H1 (cell line): ENCODE measurements around the gene S100PBP. TPM values are rescaled to one million over a fixed set of nuclear protein-coding genes. Genes with fewer than 3 reads are reported as not detected.

ENCODE experiments used
- CTCF ChIA-PET: fragments of 300-600 bp; sonication (Branson Sonifier 250); formaldehyde crosslinking; loops from one replicate; lab custom pipeline; 2021; ENCODE audit not compliant: partially characterized antibody; lab: Charles Lee
- POLR2A ChIA-PET: fragments of 300-600 bp; sonication (Branson Sonifier 250); formaldehyde crosslinking; loops from one replicate; lab custom pipeline; 2021; ENCODE audit warnings: inconsistent platforms; ENCODE audit not compliant: partially characterized antibody; lab: Charles Lee
- DNase-seq, 2 experiments: peaks; one replicate each; pipeline versions ENCODE4 v3.0.0 to v3.0.0-alpha.2; 2010 to 2022; ENCODE audit warnings: low spot score in 2 of 2, low read depth in 1 of 2, mixed read lengths in 1 of 2
- FAIRE-seq: peaks from 2 replicates; lab custom pipeline; 2011; peaks lifted over from hg19 to GRCh38; lab: Jason Lieb, UNC
- H2AFZ ChIP-seq: 2 replicates; pipeline ENCODE4 v1.8.1; 2012; ENCODE audit warnings: low read length, inconsistent platforms
- H2AK5ac ChIP-seq: 2 replicates; pipeline ENCODE4 v1.6.1; 2013; ENCODE audit warnings: low read depth, low read length
- H2BK120ac ChIP-seq: replicated peaks from 2 replicates; pipeline ENCODE3; 2013; ENCODE audit warnings: low read depth, low read length, inconsistent platforms
- H2BK12ac ChIP-seq: 2 replicates; pipeline ENCODE4 v1.6.1; 2013; ENCODE audit warnings: low read depth, low read length
- H2BK15ac ChIP-seq: 2 replicates; pipeline ENCODE4 v1.6.1; 2013; ENCODE audit warnings: low read length
- H2BK20ac ChIP-seq: 2 replicates; pipeline ENCODE4 v1.6.1; 2013; ENCODE audit warnings: low read length
- H2BK5ac ChIP-seq: 2 replicates; pipeline ENCODE4 v1.6.1; 2013; ENCODE audit warnings: low read depth, low read length
- H3K14ac ChIP-seq: 2 replicates; pipeline ENCODE4 v1.6.1; 2013; ENCODE audit warnings: inconsistent platforms; ENCODE audit not compliant: insufficient read length
- H3K18ac ChIP-seq: 2 replicates; pipeline ENCODE4 v1.6.1; 2013; ENCODE audit warnings: low read length; ENCODE audit errors: extremely low read depth
- H3K23ac ChIP-seq: 2 replicates; pipeline ENCODE4 v1.6.1; 2013; ENCODE audit warnings: inconsistent platforms; ENCODE audit not compliant: insufficient read length
- H3K23me2 ChIP-seq: 2 replicates; pipeline ENCODE4 v1.6.1; 2013; ENCODE audit warnings: low read depth, low read length
- H3K27ac ChIP-seq: 2 replicates; pipeline ENCODE4 v1.6.1; 2011; ENCODE audit warnings: low read depth, low read length, inconsistent platforms
- H3K27me3 ChIP-seq, 4 experiments: replicated peaks in 1 of 4; 1 replicate in 1 of 4; 2 replicates in 3 of 4; pipeline versions ENCODE4 v1.6.1 to v1.8.1; 2011 to 2013; ENCODE audit warnings: low read length in 3 of 4, mild to moderate bottlenecking in 3 of 4, inconsistent platforms in 2 of 4, mixed read lengths in 2 of 4, moderate library complexity in 1 of 4; ENCODE audit not compliant: control insufficient read depth in 3 of 4, insufficient read depth in 3 of 4; ENCODE audit errors: extremely low read depth in 1 of 4
- H3K36me3 ChIP-seq, 4 experiments: 2 replicates each; pipeline versions ENCODE4 v1.6.1 to v1.8.1; 2011 to 2013; ENCODE audit warnings: mild to moderate bottlenecking in 4 of 4, low read length in 3 of 4, moderate library complexity in 2 of 4, control low read depth in 1 of 4, inconsistent platforms in 1 of 4; ENCODE audit not compliant: insufficient read depth in 4 of 4, control insufficient read depth in 2 of 4
- H3K4ac ChIP-seq: replicated peaks from 2 replicates; pipeline ENCODE3; 2013; ENCODE audit warnings: low read length, low read depth, mixed read lengths, inconsistent platforms; ENCODE audit not compliant: insufficient read length
- H3K4me1 ChIP-seq, 4 experiments: replicated peaks in 1 of 4; 1 replicate in 1 of 4; 2 replicates in 3 of 4; pipeline versions ENCODE4 v1.6.1 to v1.8.1; 2011 to 2013; ENCODE audit warnings: low read length in 3 of 4, inconsistent platforms in 2 of 4, mixed read lengths in 1 of 4; ENCODE audit not compliant: insufficient read depth in 4 of 4, control insufficient read depth in 3 of 4
- H3K4me2 ChIP-seq, 2 experiments: 2 replicates each; pipeline versions ENCODE4 v1.6.1 to v1.8.1; 2011 to 2013; ENCODE audit warnings: low read depth in 2 of 2, low read length in 2 of 2, control low read depth in 1 of 2, inconsistent platforms in 1 of 2, mild to moderate bottlenecking in 1 of 2; ENCODE audit not compliant: insufficient read depth in 1 of 2
- H3K4me3 ChIP-seq, 4 experiments: fragments of 200-600, 300-600 bp in 1 of 4; sonication (generic), shearing (Covaris generic), sonication (Bioruptor Twin) in 1 of 4; 2 replicates each; pipeline versions ENCODE4 v1.5.1 to v1.8.1; 2011 to 2016; ENCODE audit warnings: low read length in 4 of 4, low read depth in 3 of 4, control low read depth in 2 of 4, inconsistent platforms in 2 of 4, mild to moderate bottlenecking in 2 of 4, mixed read lengths in 1 of 4, moderate library complexity in 1 of 4; ENCODE audit not compliant: insufficient read depth in 2 of 4; ENCODE audit errors: extremely low read depth in 1 of 4
- H3K56ac ChIP-seq: replicated peaks from 2 replicates; pipeline ENCODE3; 2013; ENCODE audit warnings: low read depth, mild to moderate bottlenecking, mixed read lengths, low read length, inconsistent platforms; ENCODE audit not compliant: insufficient read length
- H3K79me1 ChIP-seq: 2 replicates; pipeline ENCODE4 v1.6.1; 2013; ENCODE audit warnings: low read depth, low read length, control low read depth
- H3K79me2 ChIP-seq, 2 experiments: 2 replicates each; pipeline versions ENCODE4 v1.6.1 to v1.8.1; 2012 to 2013; ENCODE audit warnings: low read length in 2 of 2, mild to moderate bottlenecking in 2 of 2, inconsistent platforms in 1 of 2; ENCODE audit not compliant: insufficient read depth in 2 of 2, control insufficient read depth in 1 of 2
- H3K9ac ChIP-seq, 4 experiments: replicated peaks in 1 of 4; 1 replicate in 1 of 4; 2 replicates in 3 of 4; pipeline versions ENCODE4 v1.6.1 to v1.8.1; 2011 to 2013; ENCODE audit warnings: low read depth in 3 of 4, low read length in 3 of 4, control low read depth in 2 of 4, mild to moderate bottlenecking in 2 of 4, moderate library complexity in 2 of 4, inconsistent platforms in 1 of 4; ENCODE audit errors: extremely low read depth in 1 of 4
- H3K9me3 ChIP-seq, 2 experiments: 2 replicates each; pipeline versions ENCODE4 v1.6.1 to v1.8.1; 2012 to 2013; ENCODE audit warnings: mild to moderate bottlenecking in 2 of 2, moderate library complexity in 2 of 2, control low read depth in 1 of 2, inconsistent platforms in 1 of 2, low read depth in 1 of 2, low read length in 1 of 2, mixed read lengths in 1 of 2; ENCODE audit not compliant: insufficient read depth in 2 of 2
- H4K20me1 ChIP-seq, 2 experiments: replicated peaks in 1 of 2; 2 replicates each; pipeline versions ENCODE3 to v1.8.1; 2011 to 2013; ENCODE audit warnings: inconsistent platforms in 2 of 2, low read length in 2 of 2, mild to moderate bottlenecking in 1 of 2; ENCODE audit not compliant: insufficient read depth in 2 of 2, control insufficient read depth in 1 of 2
- H4K5ac ChIP-seq: 2 replicates; pipeline ENCODE4 v1.6.1; 2013; ENCODE audit warnings: low read length, low read depth, mixed read lengths, inconsistent platforms; ENCODE audit not compliant: insufficient read length
- H4K8ac ChIP-seq: 2 replicates; pipeline ENCODE4 v1.8.0; 2013; ENCODE audit warnings: mild to moderate bottlenecking, moderate library complexity, low read length, inconsistent platforms; ENCODE audit not compliant: insufficient read depth; ENCODE audit errors: extremely low read depth
- H4K91ac ChIP-seq: replicated peaks from 2 replicates; pipeline ENCODE3; 2013; ENCODE audit warnings: low read length, mixed read lengths, inconsistent platforms; ENCODE audit not compliant: insufficient read length
- BCL11A ChIP-seq, 2 experiments: IDR thresholded peaks; one replicate each; pipeline ENCODE4 v1.6.1; 2011; ENCODE audit warnings: low read depth in 2 of 2, low read length in 2 of 2, mild to moderate bottlenecking in 2 of 2
- CBX8 ChIP-seq: fragments of 300-800, 300-1000 bp; sonication (generic); IDR thresholded peaks from 2 replicates; pipeline ENCODE4 v1.7.1; 2016; ENCODE audit warnings: low read depth, low read length, borderline replicate concordance
- CREB1 ChIP-seq: IDR thresholded peaks from 2 replicates; pipeline ENCODE4 v1.6.1; 2012; ENCODE audit warnings: inconsistent platforms
- CTBP2 ChIP-seq: IDR thresholded peaks from 2 replicates; pipeline ENCODE4 v1.7.0; 2011; ENCODE audit warnings: borderline replicate concordance, mild to moderate bottlenecking, moderate library complexity, mixed read lengths, low read length; ENCODE audit not compliant: insufficient read depth, insufficient read length
- GABPA ChIP-seq: IDR thresholded peaks from 2 replicates; pipeline ENCODE4 v1.6.1; 2011; ENCODE audit warnings: mild to moderate bottlenecking, low read length, moderate library complexity, borderline replicate concordance; ENCODE audit not compliant: insufficient read depth
- KDM5A ChIP-seq: fragments of 200-600 bp; IDR thresholded peaks from 2 replicates; pipeline ENCODE4 v1.7.1; 2012; ENCODE audit warnings: mild to moderate bottlenecking, low read length, inconsistent platforms, mixed read lengths
- POLR2AphosphoS5 ChIP-seq: IDR thresholded peaks from 2 replicates; pipeline ENCODE4 v1.6.1; 2011; ENCODE audit warnings: low read depth, low read length
- POU5F1 ChIP-seq: IDR thresholded peaks from 2 replicates; pipeline ENCODE4 v1.6.1; 2011; ENCODE audit warnings: low read depth, mild to moderate bottlenecking, low read length, moderate library complexity
- RNF2 ChIP-seq: fragments of 200-900, 300-1000 bp; sonication (generic); IDR thresholded peaks from 2 replicates; pipeline ENCODE4 v1.7.1; 2016; ENCODE audit warnings: borderline replicate concordance, low read depth, mild to moderate bottlenecking, antibody characterized with exemption, low read length; ENCODE audit not compliant: poor library complexity, severe bottlenecking; ENCODE audit errors: missing control alignments
- SP2 ChIP-seq: IDR thresholded peaks from 2 replicates; pipeline ENCODE4 v1.6.1; 2012; ENCODE audit warnings: mild to moderate bottlenecking, low read length, inconsistent platforms
- TBP ChIP-seq: IDR thresholded peaks from 2 replicates; pipeline ENCODE4 v1.6.1; 2011; ENCODE audit warnings: low read depth, low read length, improper control_type of control experiment
- TEAD4 ChIP-seq: IDR thresholded peaks from 2 replicates; pipeline ENCODE4 v1.6.1; 2012; ENCODE audit warnings: low read depth, low read length, inconsistent platforms, mixed read lengths
- YY1 ChIP-seq: IDR thresholded peaks from 2 replicates; pipeline ENCODE4 v1.6.1; 2011; ENCODE audit warnings: low read depth, mild to moderate bottlenecking, low read length
- WGBS, 2 experiments: shearing (Covaris generic) in 1 of 2; methylation state at CpG; one replicate each; pipeline versions ENCODE4 v1.1.6 to v1.1.7; 2013 to 2015; ENCODE audit warnings: low lambda C conversion rate in 2 of 2, mixed read lengths in 2 of 2, inconsistent platforms in 1 of 2, low coverage in 1 of 2, missing lambda C conversion rate in 1 of 2; ENCODE audit not compliant: insufficient replicate concordance in 2 of 2, insufficient coverage in 1 of 2, insufficient read length in 1 of 2; ENCODE audit errors: extremely low coverage in 1 of 2, missing lambda C conversion rate in 1 of 2; 5-methylcytosine and 5-hydroxymethylcytosine counted together
- polyA plus RNA-seq, 7 experiments: library from polyadenylated mRNA; depleted of rRNA in 3 of 7; stranded (reverse) in 5 of 7; unstranded in 2 of 7; fragments of >200 nt in 5 of 7; fragments of 200-250 nt in 2 of 7; gene quantifications; 1 replicate in 5 of 7; 2 replicates in 1 of 7; 4 replicates in 1 of 7; pipeline versions ENCODE4 v1.2.1 to v1.2.3, GENCODE V29; 2011 to 2013; ENCODE audit warnings: missing spikeins in 2 of 7, mixed read lengths in 2 of 7
- total RNA-seq: library from RNA; stranded (reverse); fragmentation: NEBNext Ultra II Directional; extraction: Animal tissue kit (Norgen Biotek cat#: 25700); gene quantifications from 2 replicates; pipeline ENCODE4 v1.2.1, GENCODE V29; 2021
- TF ChIP-seq, protein P1 (sequence below): IDR thresholded peaks from 2 replicates; pipeline ENCODE4 v1.6.1; 2012; ENCODE audit warnings: inconsistent platforms

Gene S100PBP
- total and polyA plus RNA-seq, 2 of the 8 experiments (the other 6 are each of a cell fraction or from before 2014, with no cell fraction given): 43.8 to 68.3 TPM

DNA sequence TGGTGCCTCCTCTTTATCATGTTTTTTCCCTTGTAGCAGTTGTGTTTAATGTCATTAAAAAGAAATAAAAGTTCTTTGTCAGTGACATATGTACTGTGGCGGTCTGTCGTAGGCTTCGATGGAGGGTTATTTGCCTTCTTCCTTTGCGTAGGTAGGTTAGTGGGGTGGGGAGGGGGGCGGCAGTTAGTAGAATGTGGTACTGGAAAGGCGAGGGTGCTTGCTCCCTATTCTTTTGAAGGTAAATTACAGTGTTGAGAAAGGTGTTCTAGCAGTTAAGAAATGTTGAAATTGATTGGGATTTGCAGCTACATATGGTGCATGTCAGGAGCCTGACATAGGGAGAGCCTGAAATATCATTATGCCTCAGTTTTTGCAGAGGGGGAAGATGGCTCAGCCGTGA is 41.3 kb downstream of the S100PBP start:
- Histone ChIP-seq H2AFZ (no peak overlapping the region), H2AK5ac (no peak overlapping the region), H3K4me2 (no peak overlapping the region), H3K27me3 (no peaks in the 10 kb centered on the region), H4K8ac (no peak overlapping the region), H2BK15ac (no peak overlapping the region), H3K23me2 (no peaks in the 10 kb centered on the region), H3K4me3 (no peak overlapping the region), H3K23ac (no peak overlapping the region), H3K56ac (no peak overlapping the region), H2BK20ac (no peak overlapping the region), H2BK120ac (no peak overlapping the region), H3K9me3 (no peaks in the 10 kb centered on the region), H3K18ac (no peak overlapping the region), H3K79me1 (no peaks in the 10 kb centered on the region), H3K9ac (no peak overlapping the region), H3K79me2 (no peaks in the 10 kb centered on the region), H4K5ac (no peak overlapping the region), H2BK12ac (no peak overlapping the region), H3K4ac (no peak overlapping the region), H3K14ac (no peak overlapping the region), H2BK5ac (no peak overlapping the region), H4K91ac (no peak overlapping the region), H3K4me1 (no peaks in the 10 kb centered on the region), H3K27ac (no peak overlapping the region), H3K36me3 (peaks cover 7 to 50% (median 15%) of the 10 kb centered on the region in 4 experiments; a peak in 6 of 8 replicates), H4K20me1 (peaks cover 0 to 2% of the 10 kb centered on the region in 2 experiments)
- 91% methylated on average over 7 of the region's 7 CpGs; no CpG with 5 or more reads in 1 of the 2 experiments for WGBS, 2 experiments
- CTCF ChIA-PET: interaction anchor here (1.3 to 3.6 kb wide), 4 partner anchors 10 to 34 kb away, joined by 3 to 11 read pairs (median 4); no protein-coding TSS in a partner anchor
- POLR2A ChIA-PET: interaction anchor here (1.2 to 1.6 kb wide), 4 partner anchors 9 to 42 kb away, joined by 4 to 8 read pairs (median 6); partner anchors contain the start of genes FNDC5, S100PBP and YARS1
- DNase-seq (no peak), FAIRE-seq (no peak)
- no peak for TF ChIP-seq TBP
- no peak for TF ChIP-seq CBX8
- no peak for TF ChIP-seq POLR2AphosphoS5
- TF ChIP-seq CTBP2: no peak
- no peak for TF ChIP-seq POU5F1
- TF ChIP-seq, protein P1, sequence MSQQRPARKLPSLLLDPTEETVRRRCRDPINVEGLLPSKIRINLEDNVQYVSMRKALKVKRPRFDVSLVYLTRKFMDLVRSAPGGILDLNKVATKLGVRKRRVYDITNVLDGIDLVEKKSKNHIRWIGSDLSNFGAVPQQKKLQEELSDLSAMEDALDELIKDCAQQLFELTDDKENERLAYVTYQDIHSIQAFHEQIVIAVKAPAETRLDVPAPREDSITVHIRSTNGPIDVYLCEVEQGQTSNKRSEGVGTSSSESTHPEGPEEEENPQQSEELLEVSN: no peak
- no peak for TF ChIP-seq SP2
- no peak for TF ChIP-seq KDM5A
- no peak for TF ChIP-seq GABPA
- no peak for TF ChIP-seq BCL11A (IDR thresholded peaks at IDR 0.05; ENCODE audit: low read depth in 2 of 2, low read length in 2 of 2)
- no peak for TF ChIP-seq YY1
- TF ChIP-seq CREB1: no peak
- no peak for TF ChIP-seq RNF2
- TF ChIP-seq TEAD4: no peak
